AG20443 (cell line): Measurements from ENCODE around the gene DCBLD1.
"Not testable (repeated sequence)": the region's sequence is repeated elsewhere in the genome, so short reads cannot be mapped to it uniquely, and the experiment has no call there.

Experiments
- DNase-seq: peaks from one replicate; pipeline ENCODE4 v3.0.0; 2012; ENCODE audit warnings: low spot score, mixed read lengths

The DCBLD1 gene

DNA sequence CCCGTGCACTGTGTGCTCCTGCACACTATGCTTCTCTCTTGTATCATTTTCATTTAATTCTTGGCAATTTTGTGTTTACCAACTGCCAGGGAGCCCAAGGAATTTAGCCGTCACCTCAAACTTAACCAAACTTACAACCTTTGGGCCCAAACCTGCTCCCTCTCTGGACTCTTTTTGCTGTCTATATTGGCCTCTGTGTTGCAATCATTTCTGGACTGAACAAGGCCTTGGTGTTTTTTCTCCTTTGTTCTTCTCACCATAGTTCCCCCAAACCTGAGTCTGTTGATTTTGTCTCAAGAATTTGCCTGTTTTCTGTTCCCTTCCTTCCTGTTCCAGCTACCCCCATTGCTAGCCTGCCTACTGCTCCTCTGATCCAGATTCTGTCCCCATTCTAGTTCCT lies 19.2 kb downstream of the DCBLD1 start:
- DNase-seq: no peak

DNA sequence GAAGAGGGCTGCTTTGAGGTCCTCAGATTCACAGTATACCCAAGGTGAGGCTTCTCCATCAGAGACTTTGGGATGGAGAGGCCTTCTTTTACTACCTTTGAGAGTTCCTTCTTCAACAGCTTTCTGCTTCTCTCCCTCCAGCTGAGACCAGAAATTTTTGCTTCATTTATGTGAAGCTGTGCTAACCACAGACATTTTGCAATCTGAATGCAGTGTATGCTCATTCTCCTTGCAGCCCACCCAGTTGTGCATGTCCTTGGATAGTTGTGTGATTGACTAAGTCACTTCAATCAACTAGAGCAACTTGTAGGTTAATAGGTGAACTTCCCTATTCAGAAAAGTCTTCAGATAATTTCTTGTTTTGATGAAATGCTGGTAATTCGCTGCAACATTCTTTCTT lies 20.1 kb downstream of the DCBLD1 start:
- DNase-seq: no peak

DNA sequence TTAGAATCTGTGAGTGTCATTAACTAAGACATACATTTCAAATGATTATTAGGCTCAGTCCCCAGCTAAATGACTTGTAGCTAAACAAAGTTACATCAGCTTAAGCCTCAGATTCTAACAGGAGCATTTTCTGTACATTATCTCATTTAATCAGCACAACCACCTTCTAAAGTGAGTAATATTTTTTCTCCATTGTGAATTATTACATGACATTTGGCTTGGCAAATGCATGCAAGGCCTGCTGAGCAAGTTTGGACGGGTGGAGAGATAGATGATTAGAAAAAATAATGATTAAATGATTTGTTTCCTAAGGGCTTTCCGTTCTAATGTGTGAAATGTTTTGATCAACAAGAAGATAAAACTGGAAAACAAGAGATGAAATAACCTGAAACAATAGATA lies 20.7 kb downstream of the DCBLD1 start:
- DNase-seq: no peak

DNA sequence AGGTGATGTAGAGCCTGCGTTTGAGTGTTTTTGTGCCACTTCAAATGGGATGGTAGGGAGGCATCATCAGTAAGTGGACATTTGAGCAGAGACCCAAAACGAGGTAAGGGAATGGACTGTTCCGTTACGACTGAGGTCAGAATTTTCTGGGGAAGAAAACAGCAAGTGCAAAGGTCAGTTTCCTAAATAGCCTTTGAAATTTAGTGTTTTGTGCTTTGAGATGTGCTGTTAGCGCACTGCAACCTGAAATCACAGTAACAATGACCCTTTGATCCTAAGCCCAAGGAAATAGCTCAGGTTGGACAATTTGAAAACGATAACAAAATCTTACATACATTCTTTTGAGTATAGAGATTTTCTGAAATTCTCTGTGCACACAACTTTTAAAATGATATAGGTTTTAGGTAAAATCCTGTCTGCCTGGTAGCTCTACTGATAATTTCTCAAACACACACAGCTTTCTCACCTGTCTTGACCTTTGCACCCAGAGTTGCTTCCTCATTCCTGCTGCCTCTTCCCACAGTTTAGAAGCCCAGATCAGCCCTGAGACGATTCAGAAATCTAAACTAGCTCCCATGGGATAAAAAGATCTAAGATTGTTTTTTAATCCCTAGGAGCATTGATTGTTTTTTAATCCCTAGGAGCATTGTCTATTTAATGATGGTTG lies 22.1 kb downstream of the DCBLD1 start:
- no peak for DNase-seq

DNA sequence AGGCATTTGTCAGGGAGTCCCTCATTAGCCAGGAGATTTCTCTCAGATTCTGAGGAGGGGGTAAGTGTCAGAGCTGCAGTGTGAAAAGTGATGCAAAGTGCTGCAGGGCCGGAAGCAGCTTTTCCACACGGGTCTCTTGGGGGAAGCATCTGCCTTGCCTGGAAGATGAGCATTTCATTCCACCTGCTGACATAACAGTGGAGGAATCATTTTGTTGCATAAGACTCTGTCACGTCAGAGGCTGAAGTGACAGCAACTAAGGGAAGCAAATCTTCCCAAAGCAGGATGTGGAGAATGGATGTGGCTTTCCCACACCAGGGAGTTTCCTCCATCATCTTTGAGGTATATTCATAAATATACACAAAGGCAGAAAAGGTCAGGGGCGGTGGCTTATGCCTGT lies 22.8 kb downstream of the DCBLD1 start:
- DNase-seq: no peak

DNA sequence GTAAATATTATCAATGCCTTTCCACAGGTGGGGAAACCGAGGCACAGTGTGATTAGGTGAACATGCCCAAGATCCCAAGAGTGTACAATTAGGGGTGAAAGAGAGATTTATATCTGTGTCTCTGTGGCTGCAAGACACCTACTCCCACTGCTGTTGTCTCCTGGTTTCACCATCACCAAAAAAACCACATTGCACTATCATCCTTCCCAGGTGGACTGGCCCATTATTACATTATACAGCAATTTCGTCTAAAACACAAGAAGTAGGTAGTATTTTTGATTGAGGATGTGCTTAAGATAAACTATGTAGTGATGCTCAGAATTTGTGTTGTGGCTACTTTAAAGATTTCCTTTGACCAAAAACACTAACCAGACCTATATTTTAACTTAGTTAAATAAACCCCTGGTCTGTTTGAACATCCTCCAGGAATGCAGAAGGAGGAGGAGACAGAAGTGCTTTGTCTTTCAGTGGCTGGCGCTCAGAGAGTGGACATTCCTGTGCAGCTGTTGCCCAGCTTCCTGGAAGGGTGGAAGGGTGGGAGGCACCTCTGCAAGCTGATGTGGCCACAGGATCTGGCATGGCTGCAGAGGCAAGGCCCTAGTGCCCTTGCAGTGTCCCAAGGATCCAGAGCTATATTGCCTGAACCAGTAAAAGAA lies 23.8 kb downstream of the DCBLD1 start:
- DNase-seq: peak; percentile 32

DNA sequence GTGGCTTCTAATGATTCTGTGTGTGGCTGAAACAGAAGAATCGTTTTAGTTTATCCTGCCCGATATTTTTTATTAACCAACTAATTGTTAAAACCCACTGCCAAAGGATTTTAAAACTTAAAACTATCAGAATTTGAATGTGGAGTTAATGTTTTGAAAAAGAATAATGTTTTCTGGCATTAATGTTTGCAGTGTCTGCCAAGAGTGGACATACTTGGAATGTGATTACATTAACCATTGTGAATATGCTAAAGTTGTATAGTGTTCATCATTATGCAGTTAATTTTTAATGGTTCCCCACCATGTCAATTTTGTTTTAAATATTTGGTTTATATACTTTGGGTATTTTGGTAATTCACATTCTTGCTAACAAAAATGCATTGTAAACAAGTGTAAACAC lies 24.4 kb downstream of the DCBLD1 start:
- no peak for DNase-seq

DNA sequence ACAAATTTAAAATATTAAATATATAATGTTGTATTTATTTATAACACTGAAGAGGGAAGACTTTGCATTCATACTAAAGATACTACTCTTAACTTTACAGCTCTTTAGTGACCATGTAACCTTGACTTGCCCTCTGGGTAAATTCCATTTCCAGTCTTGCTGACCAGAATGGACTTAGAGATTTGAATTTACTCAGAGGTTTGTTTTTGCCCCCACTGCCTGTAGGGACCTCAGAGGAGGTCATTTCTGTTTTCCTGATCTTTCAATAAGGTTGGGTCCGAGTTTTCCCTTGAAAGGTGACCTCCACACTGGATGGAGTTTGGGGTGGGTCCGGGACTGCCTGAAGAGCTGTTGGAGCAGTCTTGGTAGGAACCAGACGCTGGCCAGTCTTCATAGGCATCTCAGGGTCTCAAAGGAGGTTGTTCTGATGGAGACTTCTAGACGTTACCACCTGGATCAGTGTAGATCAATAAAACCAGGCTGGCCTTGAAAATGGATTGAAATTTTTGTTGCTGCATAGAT lies 26.0 kb downstream of the DCBLD1 start:
- no peak for DNase-seq

DNA sequence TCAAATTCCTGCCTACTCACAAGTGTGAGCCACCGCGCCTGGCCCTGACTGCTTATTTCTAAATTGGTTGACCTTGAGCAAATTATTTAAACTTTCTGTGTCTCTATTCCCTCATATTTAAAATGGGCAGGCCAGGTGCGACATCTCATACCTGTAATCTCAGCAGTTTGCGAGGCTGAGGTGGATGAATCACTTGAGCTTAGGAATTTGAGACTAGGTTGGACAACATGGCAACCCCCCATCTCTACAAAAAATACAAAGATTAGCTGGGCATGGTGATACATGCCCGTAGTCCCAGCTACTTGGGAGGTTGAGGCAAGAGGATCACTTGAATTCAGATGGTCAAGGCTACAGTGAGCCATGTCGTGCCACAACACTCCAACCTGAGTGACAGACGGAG lies 26.5 kb downstream of the DCBLD1 start:
- DNase-seq: no peak

DNA sequence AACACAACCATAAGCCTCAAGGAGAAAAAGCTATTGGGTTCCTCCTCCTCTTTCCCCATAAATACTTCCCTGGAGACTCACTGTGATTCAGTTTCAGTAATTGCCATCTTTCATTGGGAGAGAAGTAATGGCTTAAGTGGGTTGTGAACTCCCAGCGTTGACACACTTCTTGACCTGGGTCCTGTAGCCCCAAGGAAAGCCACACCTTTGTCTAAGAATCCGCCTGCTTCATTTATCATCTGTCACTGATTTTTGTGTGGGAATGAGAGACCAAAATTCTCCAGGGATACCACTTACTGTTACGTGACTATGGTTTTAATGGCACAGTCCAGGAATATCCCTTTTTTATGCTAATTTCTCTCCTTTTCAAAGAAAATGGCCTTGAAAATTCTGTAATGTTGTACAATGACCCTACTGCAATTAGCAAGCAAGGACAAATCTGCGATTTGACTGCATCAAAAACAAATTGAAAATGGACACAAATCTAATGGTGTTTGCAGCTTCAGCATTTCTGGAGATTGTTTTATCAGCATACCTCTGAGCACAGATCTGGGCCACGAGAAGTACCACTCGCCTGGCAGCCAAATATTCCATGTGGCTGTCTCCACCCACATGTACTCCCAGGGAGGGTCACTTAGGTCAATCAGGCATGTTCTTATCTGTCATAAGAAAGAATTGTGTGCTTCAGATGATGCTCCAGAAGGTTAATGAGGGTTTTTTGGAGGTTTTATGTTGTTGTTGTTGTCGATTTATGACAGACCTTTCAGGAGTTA lies 29.8 kb downstream of the DCBLD1 start:
- DNase-seq: no peak

DNA sequence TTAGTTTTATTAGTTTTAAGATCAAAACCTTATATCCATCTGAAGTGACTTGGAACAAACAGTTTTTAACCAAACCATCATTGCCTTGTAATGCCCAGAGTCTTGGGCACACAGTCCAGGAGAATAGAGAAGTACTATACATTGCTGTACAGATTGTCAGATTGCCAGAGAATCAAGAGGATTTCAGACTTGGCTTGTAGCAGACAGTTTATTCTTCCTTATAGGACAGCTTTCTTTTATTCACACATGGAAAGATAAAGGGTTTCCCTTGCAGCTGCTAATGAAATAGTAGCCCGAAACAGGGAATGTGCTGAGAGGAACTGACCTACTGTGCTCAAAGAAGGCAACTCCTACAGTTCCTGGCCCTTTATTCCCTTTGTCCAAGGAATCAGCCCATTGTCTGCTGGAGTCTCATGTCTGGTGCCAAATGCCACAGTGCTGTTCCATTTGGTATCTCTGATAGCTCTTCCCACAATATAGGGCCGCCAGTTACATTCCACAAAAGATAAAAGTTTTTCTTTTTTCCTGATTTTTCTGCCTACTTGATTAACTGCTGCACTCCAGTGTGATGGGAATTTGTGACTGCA lies 30.6 kb downstream of the DCBLD1 start:
- no peak for DNase-seq

DNA sequence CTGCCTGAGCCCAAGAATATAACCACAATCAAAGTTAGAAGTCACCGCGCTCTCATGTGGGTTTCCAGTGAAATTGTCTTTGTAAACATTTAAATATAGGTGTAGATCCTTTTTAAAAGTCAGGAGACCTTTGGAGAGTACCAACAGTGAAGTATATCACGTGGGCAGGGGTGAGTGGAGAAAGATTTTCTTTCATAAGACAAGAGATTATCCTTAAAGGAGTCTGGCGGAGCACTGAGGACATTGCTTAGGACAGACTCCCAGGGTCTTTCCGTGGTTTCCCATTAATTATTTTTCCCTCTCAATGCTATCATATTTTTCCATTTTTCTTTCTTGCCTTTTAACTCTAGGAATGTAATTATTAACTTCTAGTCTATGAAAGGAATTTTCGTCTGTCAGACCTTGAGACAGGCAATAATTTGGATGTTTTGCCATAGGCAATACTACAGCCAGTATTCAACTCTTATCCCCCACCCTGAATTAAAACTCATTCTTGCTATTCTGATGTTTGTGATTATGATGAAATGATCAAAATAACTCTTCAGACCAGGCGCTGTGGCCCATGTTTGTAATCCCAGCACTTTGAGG lies 31.4 kb downstream of the DCBLD1 start:
- no peak for DNase-seq

DNA sequence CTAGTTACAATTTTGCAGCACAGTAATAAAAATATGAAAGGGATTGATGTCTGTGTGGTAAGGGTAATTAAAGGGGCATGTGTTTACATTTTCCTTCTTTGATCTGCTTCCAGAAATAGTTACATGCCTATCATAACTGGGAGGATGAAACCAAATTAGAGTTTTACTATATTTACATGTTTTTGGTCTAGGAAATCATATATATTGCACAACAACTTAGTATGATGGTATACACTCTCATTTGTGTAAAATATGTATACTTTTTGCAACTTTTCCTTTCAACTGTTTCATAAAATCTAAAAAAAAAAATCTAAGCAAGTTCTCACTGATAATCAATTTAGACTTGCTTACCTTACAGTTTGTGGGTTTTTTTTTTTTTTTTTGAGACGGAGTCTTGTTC lies 32.2 kb downstream of the DCBLD1 start:
- DNase-seq: no peak

DNA sequence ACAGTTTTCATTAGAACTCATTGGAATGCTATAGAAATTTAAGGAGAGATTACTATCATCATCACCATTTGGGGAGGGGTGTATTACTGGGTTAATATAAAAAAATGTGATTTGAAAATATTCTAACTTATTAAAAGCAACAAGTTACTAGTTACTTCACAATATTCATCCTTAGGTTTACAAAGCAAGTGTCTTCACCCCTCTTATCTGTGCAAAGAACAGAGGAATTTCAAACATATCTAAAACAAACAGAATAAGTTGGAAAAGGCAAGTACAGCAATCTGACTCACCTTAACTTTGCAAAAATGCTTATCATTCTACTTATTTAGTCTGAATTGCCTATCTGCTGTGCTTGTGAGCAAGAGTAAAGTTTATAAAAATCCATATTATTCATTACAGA lies 32.9 kb downstream of the DCBLD1 start:
- no peak for DNase-seq

DNA sequence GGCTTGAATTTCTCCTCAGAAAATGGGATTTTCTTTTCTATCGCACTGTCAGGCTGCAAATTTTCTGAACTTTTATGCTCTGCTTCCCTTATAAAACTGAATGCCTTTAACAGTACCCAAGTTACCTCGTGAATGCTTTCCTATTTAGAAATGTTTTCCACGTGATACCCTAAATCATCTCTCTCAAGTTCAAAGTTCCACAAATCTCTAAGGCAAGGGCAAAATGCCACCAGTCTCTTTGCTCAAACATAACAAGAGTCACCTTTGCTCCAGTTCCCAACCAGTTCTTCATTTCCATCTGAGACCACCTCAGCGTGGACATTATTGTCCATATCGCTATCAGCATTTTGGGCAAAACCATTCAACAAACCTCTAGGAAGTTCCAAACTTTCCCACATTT lies 35.5 kb downstream of the DCBLD1 start:
- not testable (repeated sequence) for DNase-seq

DNA sequence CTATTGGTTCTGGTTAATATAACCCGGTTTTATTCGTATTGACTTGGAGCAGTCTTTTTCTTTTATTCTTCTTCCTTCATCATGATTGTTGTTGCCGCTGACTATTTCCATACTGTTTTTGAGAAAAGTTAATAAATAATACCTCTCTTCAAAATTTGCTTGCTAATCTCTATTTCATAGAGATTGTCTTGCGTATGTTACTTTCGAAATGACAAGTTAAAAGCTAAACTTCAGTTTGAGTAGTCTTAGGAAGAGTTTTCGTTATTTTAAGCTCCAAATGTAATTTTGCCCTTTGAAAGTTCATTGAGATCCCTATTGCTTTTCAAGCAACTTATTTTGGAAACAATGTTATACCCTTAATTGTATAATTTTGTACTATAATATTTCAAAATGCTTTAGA lies 36.4 kb downstream of the DCBLD1 start:
- DNase-seq: no peak

DNA sequence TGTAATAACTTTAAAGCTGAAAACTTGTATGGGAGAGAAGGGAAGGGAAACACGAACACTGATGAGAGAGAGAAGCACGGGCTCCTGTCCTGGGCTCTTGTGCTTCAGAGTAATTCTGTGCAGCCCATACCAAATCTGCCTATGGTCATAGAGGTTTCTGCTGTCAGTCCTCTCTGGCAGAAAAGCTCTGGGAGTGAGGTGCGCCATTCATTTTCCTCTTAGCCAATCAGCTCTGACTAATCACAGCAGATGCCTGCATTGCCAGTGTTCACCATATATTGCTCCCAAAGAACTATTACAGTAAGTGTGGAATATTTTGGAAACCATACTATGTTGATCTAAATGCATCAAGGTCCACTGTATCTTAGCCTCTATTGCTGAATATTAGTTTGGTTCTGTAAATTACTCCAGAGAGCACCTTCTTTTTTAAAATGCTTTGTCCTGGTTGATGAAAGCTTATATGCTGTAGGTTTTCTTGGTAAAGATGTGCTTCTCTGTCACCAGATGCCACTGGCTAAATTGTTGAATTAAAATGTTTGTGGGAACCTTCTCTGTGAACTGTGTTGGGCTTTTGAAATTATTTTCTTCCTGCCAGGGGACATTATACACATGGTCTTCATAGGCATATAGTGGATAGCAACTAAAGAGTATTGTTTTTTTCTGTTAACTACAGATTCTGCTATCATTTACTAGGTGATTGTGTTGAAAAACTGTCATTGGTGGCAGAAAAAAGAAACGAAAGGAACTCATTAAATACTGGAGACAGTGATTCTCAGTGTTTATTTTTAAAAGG lies 38.3 kb downstream of the DCBLD1 start:
- no peak for DNase-seq

DNA sequence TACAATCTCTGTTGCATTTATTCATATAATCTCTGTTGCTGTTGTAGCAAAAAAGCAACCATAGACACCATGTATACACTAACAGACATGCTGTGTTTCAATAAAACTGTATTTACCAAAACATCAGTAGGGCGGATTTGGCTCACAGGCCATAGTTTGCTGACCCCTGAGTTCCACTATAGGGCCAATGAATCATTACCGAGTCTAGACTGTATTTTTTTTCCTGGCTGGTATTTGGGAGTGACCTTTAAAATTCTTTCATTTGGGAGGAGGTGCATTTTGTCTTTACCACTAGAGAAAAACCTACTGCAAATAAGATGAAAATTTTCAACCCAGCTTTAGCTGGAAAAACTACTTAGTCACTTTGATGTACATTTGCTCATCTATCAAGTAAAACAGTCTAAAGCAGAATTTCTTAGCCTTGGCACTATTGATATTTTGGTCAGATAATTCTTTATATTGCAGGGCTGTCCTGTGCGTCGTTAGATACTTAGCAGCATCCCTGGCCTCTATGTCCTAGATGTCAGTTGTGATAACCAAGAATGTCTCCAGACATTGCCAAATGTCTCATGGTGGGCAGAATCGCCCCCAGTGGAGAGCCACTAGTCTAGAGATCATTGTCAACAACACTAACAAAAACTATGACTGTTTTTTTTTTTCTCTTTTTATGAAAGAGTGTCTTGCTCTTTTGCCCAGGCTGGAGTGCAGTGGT lies 39.5 kb downstream of the DCBLD1 start:
- DNase-seq: no peak

DNA sequence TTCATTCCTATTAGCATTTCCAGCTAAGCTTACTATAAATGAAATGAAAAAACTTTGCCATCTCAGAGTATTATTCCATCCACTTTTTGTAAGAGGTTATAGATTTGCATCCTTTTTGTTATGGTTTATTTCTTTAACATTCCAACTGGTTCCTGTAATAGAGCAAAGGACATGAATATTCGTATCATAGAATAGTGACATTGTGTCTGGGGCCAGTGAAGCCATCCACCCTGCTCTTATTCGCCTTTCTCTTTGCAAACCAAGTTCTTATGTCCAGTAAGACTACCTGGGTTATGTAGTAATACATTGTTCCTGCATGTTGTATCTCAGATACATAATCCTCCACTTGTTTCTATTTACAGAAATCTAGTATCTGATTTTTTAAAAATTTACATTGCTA lies 43.1 kb downstream of the DCBLD1 start:
- no peak for DNase-seq

DNA sequence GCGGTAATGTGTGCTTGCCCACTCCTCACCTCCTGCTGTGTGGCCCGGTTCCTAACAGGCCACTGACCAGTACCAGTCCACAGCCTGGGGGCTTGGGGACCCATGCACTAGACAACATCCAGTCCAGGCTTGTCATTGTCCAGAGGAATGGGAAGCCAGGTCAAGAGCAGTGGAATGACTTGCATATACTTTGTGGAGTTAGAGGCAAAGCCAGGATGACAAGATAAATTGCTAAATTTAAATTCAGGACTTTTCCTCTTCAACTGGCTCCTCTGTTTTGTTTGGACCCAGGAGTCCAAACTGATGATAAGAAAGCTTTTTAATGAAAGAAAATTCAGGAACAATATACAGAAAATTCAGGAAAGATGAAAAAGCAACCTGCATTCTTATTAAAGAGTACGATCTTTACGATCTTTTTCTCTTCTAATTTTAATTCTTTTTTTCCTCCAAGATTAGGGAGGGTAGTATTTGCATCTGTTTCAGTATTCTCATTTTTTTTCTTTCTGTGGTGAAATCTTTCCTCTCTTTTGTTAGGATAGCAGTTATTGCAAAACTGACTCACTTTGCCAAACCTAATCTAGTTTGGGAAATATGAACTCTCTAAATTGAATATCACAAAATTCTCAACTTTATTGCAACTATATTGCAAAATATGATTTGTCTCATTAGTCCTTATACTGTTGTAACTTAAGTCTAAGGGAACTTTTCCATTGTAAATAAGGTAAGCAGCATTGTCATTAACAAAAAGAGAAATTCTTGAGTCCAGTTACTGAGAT lies 48.2 kb downstream of the DCBLD1 start:
- peak; percentile 30 for DNase-seq
